ENCODE results near the gene TENM4.

The TENM4 gene

GRCh38 chr11:79382301-79383050, 58.4 kb downstream of the TENM4 start:
- no peak for DNase-seq

GRCh38 chr11:79381036-79381435, 59.8 kb downstream of the TENM4 start:
- no peak for DNase-seq

GRCh38 chr11:79377406-79377805, 63.4 kb downstream of the TENM4 start:
- DNase-seq = no peak

- DNase-seq = no peak
These were observed 64.8 kb downstream of the TENM4 start for GRCh38 chr11:79375818-79376550.

GRCh38 chr11:79374727-79375126, 66.1 kb downstream of the TENM4 start:
- DNase-seq = no peak

GRCh38 chr11:79371724-79372123, 69.1 kb downstream of the TENM4 start:
- DNase-seq = no peak

GRCh38 chr11:79371152-79371551, 69.7 kb downstream of the TENM4 start:
- DNase-seq = no peak

- no peak for DNase-seq
These were observed 71.8 kb downstream of the TENM4 start for GRCh38 chr11:79369055-79369454.

- no peak for DNase-seq
These were observed 73.0 kb downstream of the TENM4 start for GRCh38 chr11:79367844-79368243.

- no peak for DNase-seq
These were observed 74.6 kb downstream of the TENM4 start for GRCh38 chr11:79366218-79366617.

- no peak for DNase-seq
These were observed 76.9 kb downstream of the TENM4 start for GRCh38 chr11:79363861-79364378.

- no peak for DNase-seq
These were observed 77.6 kb downstream of the TENM4 start for GRCh38 chr11:79363256-79363655.

GRCh38 chr11:79362821-79363220, 78.0 kb downstream of the TENM4 start:
- DNase-seq = no peak

GRCh38 chr11:79362206-79362757, 78.5 kb downstream of the TENM4 start:
- no peak for DNase-seq

GRCh38 chr11:79358258-79358657, 82.6 kb downstream of the TENM4 start:
- no peak for DNase-seq

GRCh38 chr11:79353706-79354105, 87.1 kb downstream of the TENM4 start:
- DNase-seq = no peak

- DNase-seq = no peak
These were observed 88.5 kb downstream of the TENM4 start for GRCh38 chr11:79352349-79352703.

GRCh38 chr11:79348976-79349682, 91.7 kb downstream of the TENM4 start:
- no peak for DNase-seq

GRCh38 chr11:79346021-79346420, 94.8 kb downstream of the TENM4 start:
- peak; percentile 54 for DNase-seq

- DNase-seq = peak; percentile 9
These were observed 96.0 kb downstream of the TENM4 start for GRCh38 chr11:79344753-79345294.

GRCh38 chr11:79342686-79343085, 98.1 kb downstream of the TENM4 start:
- DNase-seq = peak; percentile 32

GRCh38 chr11:79342236-79342635, 98.6 kb downstream of the TENM4 start:
- DNase-seq = no peak

GRCh38 chr11:79340535-79340934, 100.3 kb downstream of the TENM4 start:
- DNase-seq = no peak
